BLaER1 (cell line): ENCODE results near the gene CD274.

Experiments used
- H3K27ac ChIP-seq: shearing (Covaris generic); formaldehyde crosslinking; 2 replicates; pipeline ENCODE4 v1.8.1; 2022
- H3K27me3 ChIP-seq: shearing (Covaris generic); formaldehyde crosslinking; 2 replicates; pipeline ENCODE4 v1.8.1; 2022
- H3K36me3 ChIP-seq: shearing (Covaris generic); formaldehyde crosslinking; 2 replicates; pipeline ENCODE4 v1.8.1; 2022
- H3K4me1 ChIP-seq: shearing (Covaris generic); formaldehyde crosslinking; 2 replicates; pipeline ENCODE4 v1.8.1; 2022
- H3K4me2 ChIP-seq: shearing (Covaris generic); formaldehyde crosslinking; 2 replicates; pipeline ENCODE4 v1.8.1; 2022
- H3K4me3 ChIP-seq: shearing (Covaris generic); formaldehyde crosslinking; 2 replicates; pipeline ENCODE4 v1.8.1; 2022
- H3K9ac ChIP-seq: shearing (Covaris generic); formaldehyde crosslinking; 2 replicates; pipeline ENCODE4 v1.8.1; 2022
- H3K9me3 ChIP-seq: shearing (Covaris generic); formaldehyde crosslinking; 2 replicates; pipeline ENCODE4 v1.8.1; 2022
- H4K20me1 ChIP-seq: shearing (Covaris generic); formaldehyde crosslinking; 2 replicates; pipeline ENCODE4 v1.8.1; 2022
- Cebpa-rat ChIP-seq: shearing (Covaris generic); IDR thresholded peaks from 2 replicates; pipeline ENCODE4 v1.8.1; 2022

The CD274 gene

DNA sequence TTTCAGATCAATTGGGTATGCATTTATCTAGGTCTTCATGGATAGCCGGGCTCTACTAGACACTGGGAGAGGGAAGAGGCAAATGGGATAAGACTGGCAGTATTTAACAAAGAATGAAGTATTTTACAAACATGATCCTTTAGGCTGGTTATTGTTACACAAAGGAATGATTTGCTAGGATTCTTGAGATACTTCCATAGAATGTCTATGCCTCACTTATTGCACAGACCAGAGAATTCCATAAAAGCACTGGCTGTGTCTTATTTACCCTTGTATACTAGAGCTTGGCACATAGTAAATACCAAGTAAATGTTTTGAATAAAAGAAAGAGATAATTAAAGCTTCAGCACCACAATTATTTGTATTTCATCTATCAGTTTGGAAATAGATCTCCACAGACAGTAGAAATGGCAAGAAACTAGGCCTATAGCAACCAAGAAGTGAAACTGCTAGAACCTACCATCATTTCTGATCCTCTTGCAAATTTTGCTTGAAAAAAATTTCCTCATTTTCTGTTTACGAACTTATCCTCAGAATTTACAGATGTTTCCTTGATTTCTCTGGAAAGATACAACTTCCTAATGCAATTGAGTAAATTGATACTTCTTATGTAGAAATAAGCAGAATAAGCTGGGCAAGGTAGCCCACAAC, 63.7 kb downstream of the CD274 start:
- peaks cover 17% of the 10 kb centered on the region for H3K4me1 ChIP-seq
- H3K27ac ChIP-seq = no peak overlapping the region
- H3K36me3 ChIP-seq = peaks cover 3% of the 10 kb centered on the region; the same call in 1 of the 2 replicates
- H3K9me3 ChIP-seq = peaks cover 4% of the 10 kb centered on the region; the same call in 1 of the 2 replicates
- H3K4me2 ChIP-seq = no peak overlapping the region
- no peak for TF ChIP-seq Cebpa-rat
- H3K27me3 ChIP-seq = no peaks in the 10 kb centered on the region
- H3K9ac ChIP-seq = no peak overlapping the region
- H4K20me1 ChIP-seq = no peaks in the 10 kb centered on the region
- no peak overlapping the region for H3K4me3 ChIP-seq

DNA sequence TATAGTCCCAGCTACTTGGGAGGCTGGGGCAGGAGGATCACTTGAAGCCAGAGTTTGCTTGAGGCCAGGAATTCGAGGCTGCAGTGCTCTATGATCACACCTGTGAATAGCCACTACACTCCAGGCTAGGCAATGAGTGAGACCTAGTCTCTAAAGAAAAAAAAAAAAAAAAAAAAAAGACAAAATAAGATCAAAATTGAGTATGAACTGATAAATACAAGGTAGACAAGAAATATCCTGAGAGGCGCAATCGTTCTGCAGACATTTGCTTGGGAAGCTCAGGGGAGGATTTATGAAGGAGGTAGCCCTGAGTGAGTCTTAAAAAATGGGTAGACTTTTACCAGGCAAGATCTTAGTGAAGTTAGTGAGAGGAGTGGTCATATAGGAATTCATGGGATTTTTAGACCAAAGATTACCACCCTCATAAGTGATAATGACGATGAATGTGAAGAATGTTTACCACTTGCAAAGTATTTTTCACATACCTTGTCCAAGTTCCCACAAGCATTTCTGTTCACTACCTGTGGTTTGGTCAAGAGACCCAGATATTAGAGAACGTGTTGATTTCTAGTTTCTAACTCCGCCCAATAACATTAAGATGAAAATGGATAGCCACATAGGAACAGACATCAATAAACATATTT, 64.4 kb downstream of the CD274 start:
- no peak overlapping the region for H3K4me2 ChIP-seq
- peaks cover 3% of the 10 kb centered on the region; the same call in 1 of the 2 replicates for H3K36me3 ChIP-seq
- no peak for TF ChIP-seq Cebpa-rat
- no peaks in the 10 kb centered on the region for H3K27me3 ChIP-seq
- H3K9me3 ChIP-seq = peaks cover 4% of the 10 kb centered on the region; the same call in 1 of the 2 replicates
- no peaks in the 10 kb centered on the region for H4K20me1 ChIP-seq
- peaks cover 23% of the 10 kb centered on the region for H3K4me1 ChIP-seq
- no peak overlapping the region for H3K27ac ChIP-seq
- no peak overlapping the region for H3K4me3 ChIP-seq
- no peak overlapping the region for H3K9ac ChIP-seq

DNA sequence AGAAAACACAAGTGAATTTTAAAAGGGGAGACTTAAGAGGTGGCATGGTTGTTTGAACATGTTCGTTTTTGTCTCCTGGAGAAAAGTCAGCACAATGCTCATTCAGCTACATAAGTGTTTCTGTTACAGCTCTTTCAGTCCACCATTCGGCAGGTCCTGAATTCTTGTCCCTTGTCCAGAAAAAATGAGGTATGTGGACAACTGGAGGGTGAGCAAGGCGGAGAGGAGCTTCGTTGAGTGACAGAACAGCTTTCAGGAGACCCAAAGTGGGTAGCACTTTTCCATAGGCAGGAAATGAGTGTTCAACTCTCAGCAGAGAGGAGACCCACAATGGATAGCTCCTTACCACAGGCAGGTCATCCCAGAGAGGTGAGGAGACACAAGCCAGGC, 64.9 kb downstream of the CD274 start:
- H4K20me1 ChIP-seq = no peaks in the 10 kb centered on the region
- no peak for TF ChIP-seq Cebpa-rat
- H3K27me3 ChIP-seq = no peaks in the 10 kb centered on the region
- no peak overlapping the region for H3K4me2 ChIP-seq
- no peak overlapping the region for H3K27ac ChIP-seq
- peaks cover 3% of the 10 kb centered on the region; the same call in 1 of the 2 replicates for H3K36me3 ChIP-seq
- H3K9me3 ChIP-seq = peaks cover 4% of the 10 kb centered on the region; the same call in 1 of the 2 replicates
- no peak overlapping the region for H3K4me3 ChIP-seq
- H3K4me1 ChIP-seq = peaks cover 26% of the 10 kb centered on the region
- no peak overlapping the region for H3K9ac ChIP-seq

DNA sequence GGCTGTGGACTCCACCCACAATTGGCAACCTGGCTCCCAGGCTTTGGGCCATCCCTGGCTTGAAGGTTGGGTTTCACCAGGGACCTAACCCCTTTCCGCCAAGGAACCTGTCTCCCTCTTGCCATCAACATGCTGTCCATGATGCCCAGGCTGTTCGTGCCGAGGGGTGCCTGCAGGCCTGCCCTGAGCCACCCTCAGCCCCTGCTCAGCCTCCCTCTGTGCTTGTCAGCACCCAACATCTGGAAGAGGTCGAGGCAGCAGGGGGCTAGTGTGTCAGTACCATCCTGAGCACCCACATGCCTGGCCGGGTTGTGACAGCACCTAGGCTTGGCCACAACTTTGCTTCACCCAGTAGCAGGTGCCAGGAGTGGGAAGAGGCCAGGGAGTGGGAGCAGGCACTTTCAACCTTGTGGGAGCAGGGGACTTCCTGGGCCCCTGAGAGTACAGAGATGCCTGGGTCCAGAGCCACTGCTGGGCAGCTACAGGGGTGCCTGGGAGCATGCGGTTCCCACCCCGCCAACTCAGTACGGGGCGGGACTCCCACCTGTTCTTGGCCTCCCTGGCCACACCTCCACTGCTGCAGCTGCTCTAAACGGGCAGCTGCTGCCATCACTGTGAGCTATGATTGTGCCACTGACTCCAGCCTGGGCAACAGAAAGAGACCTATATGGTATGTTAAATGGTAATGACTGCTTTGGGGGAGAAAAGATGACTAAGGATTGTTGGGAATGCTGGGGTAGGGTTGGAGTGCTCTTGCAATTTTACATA, 66.3 kb downstream of the CD274 start:
- Histone ChIP-seq H3K27ac (no peak overlapping the region), H4K20me1 (no peaks in the 10 kb centered on the region), H3K27me3 (no peaks in the 10 kb centered on the region), H3K4me3 (no peak overlapping the region), H3K9me3 (peaks cover 8% of the 10 kb centered on the region; the same call in 1 of the 2 replicates), H3K36me3 (peaks cover 3% of the 10 kb centered on the region; the same call in 1 of the 2 replicates), H3K4me2 (no peak overlapping the region), H3K4me1 (peaks cover 26% of the 10 kb centered on the region), H3K9ac (no peak overlapping the region)
- TF ChIP-seq Cebpa-rat = no peak

DNA sequence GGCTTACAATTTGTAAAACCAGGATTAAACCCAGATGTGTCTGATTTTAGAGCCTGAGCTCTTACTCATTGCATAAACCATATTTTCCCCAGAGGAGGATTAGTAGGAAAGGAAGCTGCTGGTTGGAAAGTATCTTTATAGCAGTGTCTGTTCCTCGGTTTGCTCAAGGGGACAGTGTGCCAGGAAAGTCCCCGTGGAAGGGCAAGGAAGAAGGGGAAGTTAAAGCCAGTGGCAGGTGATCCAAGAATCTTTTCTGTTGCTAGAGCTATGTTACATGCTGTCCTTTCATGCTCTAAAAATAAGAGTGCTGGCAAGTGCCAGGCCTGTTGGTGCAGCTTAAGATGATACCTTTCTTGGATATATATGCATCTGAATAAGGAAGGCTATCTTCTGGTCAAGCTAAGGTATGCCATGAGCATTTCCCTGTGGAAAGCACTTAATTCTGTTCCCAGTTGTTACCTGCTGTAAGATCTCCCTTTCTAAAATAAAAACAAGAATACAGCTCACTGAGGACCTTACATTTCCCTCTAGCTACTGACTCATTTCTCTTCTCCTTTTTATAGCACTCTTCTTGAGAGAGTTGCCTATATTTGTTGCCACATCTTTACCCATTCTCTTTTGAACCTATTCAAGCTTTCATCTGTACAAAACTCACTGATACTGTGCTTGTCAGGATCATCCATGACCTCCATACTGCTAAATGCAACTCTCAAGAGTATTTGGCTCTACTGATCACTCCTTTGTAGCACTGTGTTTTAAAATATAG, 68.0 kb downstream of the CD274 start:
- Histone ChIP-seq H4K20me1 (no peaks in the 10 kb centered on the region), H3K27me3 (no peaks in the 10 kb centered on the region), H3K36me3 (peaks cover 5% of the 10 kb centered on the region; the same call in 1 of the 2 replicates), H3K27ac (0 out of 2 replicates have a peak overlapping the region, but pooled peaks have one; percentile 2), H3K4me3 (no peak overlapping the region), H3K4me1 (peaks cover 26% of the 10 kb centered on the region), H3K4me2 (peak overlapping the region; percentile 83), H3K9ac (no peak overlapping the region), H3K9me3 (peaks cover 8% of the 10 kb centered on the region; the same call in 1 of the 2 replicates)
- TF ChIP-seq Cebpa-rat = no peak

DNA sequence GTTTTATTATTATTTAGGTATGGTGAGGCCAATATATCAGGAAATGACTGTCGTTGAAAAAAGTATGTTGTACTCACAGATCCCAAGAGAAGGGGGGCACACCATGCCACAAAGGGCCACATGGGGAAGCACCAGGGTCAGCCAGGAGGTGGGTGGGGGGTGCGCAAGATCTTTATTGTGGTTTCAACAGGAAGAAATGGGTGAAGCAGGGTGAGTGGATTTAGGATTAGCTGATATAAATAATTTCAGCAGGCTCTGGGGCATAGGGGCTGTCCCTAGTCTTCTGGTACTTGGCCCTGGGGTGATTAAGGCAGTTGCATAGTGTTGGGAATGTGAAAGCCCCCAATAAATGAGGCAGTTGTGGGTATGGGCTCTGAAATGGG, 68.6 kb downstream of the CD274 start:
- Histone ChIP-seq H3K36me3 (peaks cover 6% of the 10 kb centered on the region; the same call in 1 of the 2 replicates), H3K4me1 (peaks cover 26% of the 10 kb centered on the region), H4K20me1 (no peaks in the 10 kb centered on the region), H3K4me3 (no peak overlapping the region), H3K9me3 (peaks cover 8% of the 10 kb centered on the region; the same call in 1 of the 2 replicates), H3K4me2 (peak overlapping the region; percentile 83), H3K27me3 (no peaks in the 10 kb centered on the region), H3K27ac (0 out of 2 replicates have a peak overlapping the region, but pooled peaks have one; percentile 2), H3K9ac (no peak overlapping the region)
- no peak for TF ChIP-seq Cebpa-rat
